ENCODE results near the gene HSDL1. TPM values are rescaled to one million over a fixed set of nuclear protein-coding genes. Genes with fewer than 3 reads are reported as not detected.

The HSDL1 gene
- total and polyA plus RNA-seq, 10 of the 15 experiments (the other 5 are each of a cell fraction or from before 2014, with no cell fraction given) = 2.0 to 13.4 (median 5.6) TPM

GRCh38 chr16:84093120-84093878, 51.7 kb downstream of the HSDL1 start:
- DNase-seq (ENCODE audit: low read depth, low spot score) (no peak), FAIRE-seq (no peak), ATAC-seq (no peak)
- Histone ChIP-seq H3K9ac (ENCODE audit: control insufficient read depth, insufficient read depth, low read length) (no peak overlapping the region), H2AFZ (ENCODE audit: control insufficient read depth, low read depth, low read length) (no peak overlapping the region), H3K79me2 (ENCODE audit: control insufficient read depth, insufficient read depth, low read length) (no peaks in the 10 kb centered on the region), H3K9me3 (replicated peaks; ENCODE audit: control insufficient read depth, insufficient read depth, low read length) (no peaks in the 10 kb centered on the region), H3K36me3 (ENCODE audit: control insufficient read depth in 2 of 2, insufficient read depth in 2 of 2, low read length in 1 of 2) (peaks cover 18 to 50% of the 10 kb centered on the region in 2 experiments), H3K4me2 (ENCODE audit: control insufficient read depth, insufficient read depth) (no peak overlapping the region), H3K27ac (ENCODE audit: control insufficient read depth, insufficient read depth) (no peak overlapping the region), H3K27me3 (replicated peaks in 1 of 2; ENCODE audit: control insufficient read depth in 2 of 2, insufficient read depth in 2 of 2, low read length in 1 of 2) (no peaks in the 10 kb centered on the region), H3K4me1 (ENCODE audit: control insufficient read depth, insufficient read depth, low read length) (peaks cover 16% of the 10 kb centered on the region), H4K20me1 (ENCODE audit: control insufficient read depth, insufficient read depth) (peaks cover 8% of the 10 kb centered on the region), H3K4me3 (no peak overlapping the region)
- no TSS peak for BruUV-seq (replicated peaks)
- intact Hi-C loops (cut with micrococcal nuclease; ENCODE audit: unreplicated experiment) (no loop called here), in situ Hi-C loops (cut with MboI) (no loop called here)
- WGBS (ENCODE audit: insufficient coverage, insufficient replicate concordance, low lambda C conversion rate, missing lambda C conversion rate) = 96% methylated on average over 16 of the region's 16 CpGs
- ChIA-PET RAD21 (ENCODE audit: unreplicated experiment) (no interaction called here), CTCF (interaction anchor here (1.2 kb wide), 1 partner anchor 19 kb away, joined by 3 read pairs; no protein-coding TSS in a partner anchor), POLR2A (no interaction called here), SMC1A (ENCODE audit: uncharacterized antibody, unreplicated experiment) (no interaction called here)
- TF ChIP-seq HCFC1 (IDR thresholded peaks at IDR 0.05; ENCODE audit: low read length) (no peak), ZZZ3 (IDR thresholded peaks at IDR 0.05; ENCODE audit: control insufficient read depth, insufficient read length, low read depth) (no peak), NFYB (IDR thresholded peaks at IDR 0.05; ENCODE audit: insufficient read depth, low read depth, low read length) (no peak), CREM (IDR thresholded peaks at IDR 0.05; ENCODE audit: low read depth) (no peak), HDGF (IDR thresholded peaks at IDR 0.05) (no peak)

GRCh38 chr16:84091460-84091859, 53.5 kb downstream of the HSDL1 start:
- Histone ChIP-seq H3K27ac (ENCODE audit: control insufficient read depth, insufficient read depth) (no peak overlapping the region), H3K27me3 (replicated peaks in 1 of 2; ENCODE audit: control insufficient read depth in 2 of 2, insufficient read depth in 2 of 2, low read length in 1 of 2) (no peaks in the 10 kb centered on the region), H3K9ac (ENCODE audit: control insufficient read depth, insufficient read depth, low read length) (no peak overlapping the region), H3K36me3 (ENCODE audit: control insufficient read depth in 2 of 2, insufficient read depth in 2 of 2, low read length in 1 of 2) (peaks cover 22 to 50% of the 10 kb centered on the region in 2 experiments), H3K4me1 (ENCODE audit: control insufficient read depth, insufficient read depth, low read length) (peaks cover 34% of the 10 kb centered on the region), H3K4me3 (no peak overlapping the region), H4K20me1 (ENCODE audit: control insufficient read depth, insufficient read depth) (peaks cover 12% of the 10 kb centered on the region), H3K9me3 (replicated peaks; ENCODE audit: control insufficient read depth, insufficient read depth, low read length) (no peaks in the 10 kb centered on the region), H3K4me2 (ENCODE audit: control insufficient read depth, insufficient read depth) (no peak overlapping the region), H2AFZ (ENCODE audit: control insufficient read depth, low read depth, low read length) (no peak overlapping the region), H3K79me2 (ENCODE audit: control insufficient read depth, insufficient read depth, low read length) (no peaks in the 10 kb centered on the region)
- no peak for DNase-seq (ENCODE audit: low read depth, low spot score)
- in situ Hi-C loops (cut with MboI) (no loop called here), intact Hi-C loops (cut with micrococcal nuclease; ENCODE audit: unreplicated experiment) (no loop called here)
- no TSS peak for BruUV-seq (replicated peaks)
- ChIA-PET RAD21 (ENCODE audit: unreplicated experiment) (no interaction called here), SMC1A (ENCODE audit: uncharacterized antibody, unreplicated experiment) (no interaction called here), POLR2A (interaction anchor here (0.7 kb wide), 1 partner anchor 11 kb away, joined by 5 read pairs; no protein-coding TSS in a partner anchor), CTCF (interaction anchor here (0.6 to 2.0 kb wide), 3 partner anchors 14 to 332 kb away, joined by 3 to 8 read pairs (median 3); partner anchors contain the start of gene TAF1C)
- WGBS (ENCODE audit: insufficient coverage, insufficient replicate concordance, low lambda C conversion rate, missing lambda C conversion rate) = 93% methylated on average over 10 of the region's 10 CpGs
- ATAC-seq = no peak
- FAIRE-seq = no peak
- TF ChIP-seq GATAD2B (conservative IDR thresholded peaks at IDR 0.05; ENCODE audit: low read depth) (no peak), CEBPZ (IDR thresholded peaks at IDR 0.05; ENCODE audit: low read depth, low read length) (no peak), PRDM15 (CRISPR knock-in tag; IDR thresholded peaks at IDR 0.05) (no peak), SMAD5 (IDR thresholded peaks at IDR 0.05; ENCODE audit: low read depth) (no peak), CHD2 (IDR thresholded peaks at IDR 0.05; ENCODE audit: borderline replicate concordance, low read depth, low read length) (no peak)
